Liver (tissue), 9 donors: Measurements from ENCODE around the gene RHOT2. TPM values are rescaled to one million over a fixed set of nuclear protein-coding genes. Genes with fewer than 3 reads are reported as not detected.

Source experiments
- DNase-seq: peaks from one replicate; pipeline ENCODE4 v3.0.0-alpha.2; 2017; ENCODE audit warnings: low spot score
- H3K27ac ChIP-seq, 2 donors: one replicate each; pipeline ENCODE4 v1.7.0; 2013; ENCODE audit warnings: inconsistent platforms in 2 of 2, low read length in 2 of 2, control low read depth in 1 of 2, low read depth in 1 of 2, mild to moderate bottlenecking in 1 of 2
- H3K27me3 ChIP-seq, 4 donors: one replicate each; pipeline versions ENCODE4 v1.6.1 to v1.7.0; 2013; ENCODE audit warnings: low read length in 3 of 4, inconsistent platforms in 1 of 4, mild to moderate bottlenecking in 1 of 4, moderate library complexity in 1 of 4; ENCODE audit not compliant: control insufficient read depth in 4 of 4, insufficient read depth in 4 of 4
- H3K36me3 ChIP-seq, 4 donors: one replicate each; pipeline versions ENCODE4 v1.6.1 to v1.7.0; 2013; ENCODE audit warnings: low read length in 3 of 4, mild to moderate bottlenecking in 3 of 4, low read depth in 1 of 4, moderate library complexity in 1 of 4; ENCODE audit not compliant: control insufficient read depth in 4 of 4, insufficient read depth in 3 of 4
- H3K4me1 ChIP-seq, 4 donors: one replicate each; pipeline versions ENCODE4 v1.6.1 to v1.7.0; 2013; ENCODE audit warnings: low read length in 3 of 4, mild to moderate bottlenecking in 3 of 4, moderate library complexity in 1 of 4; ENCODE audit not compliant: control insufficient read depth in 4 of 4, insufficient read depth in 4 of 4
- H3K4me3 ChIP-seq, 3 donors: one replicate each; pipeline versions ENCODE4 v1.6.1 to v1.7.0; 2013; ENCODE audit warnings: low read length in 3 of 3, control low read depth in 1 of 3, low read depth in 1 of 3, mild to moderate bottlenecking in 1 of 3
- H3K9ac ChIP-seq, 2 donors: one replicate each; pipeline ENCODE4 v1.7.0; 2013; ENCODE audit warnings: low read length in 2 of 2, mild to moderate bottlenecking in 2 of 2, moderate library complexity in 2 of 2, control low read depth in 1 of 2, low read depth in 1 of 2
- H3K9me3 ChIP-seq, 4 donors: one replicate each; pipeline versions ENCODE4 v1.6.1 to v1.7.0; 2013; ENCODE audit warnings: low read length in 3 of 4; ENCODE audit not compliant: control insufficient read depth in 4 of 4
- EGR1 ChIP-seq, 2 donors: IDR thresholded peaks; 2 replicates each; pipeline ENCODE4 v1.6.1; 2016 to 2018; ENCODE audit warnings: antibody characterized with exemption in 2 of 2, low read depth in 2 of 2
- FOXA1 ChIP-seq: IDR thresholded peaks from 2 replicates; pipeline ENCODE4 v1.6.1; 2016; ENCODE audit warnings: antibody characterized with exemption
- FOXA2 ChIP-seq: IDR thresholded peaks from 2 replicates; pipeline ENCODE4 v1.6.1; 2016; ENCODE audit warnings: antibody characterized with exemption
- HNF4A ChIP-seq, 2 donors: conservative IDR thresholded peaks; 2 replicates each; pipeline ENCODE4 v1.6.1; 2016; ENCODE audit warnings: antibody characterized with exemption in 2 of 2, mild to moderate bottlenecking in 2 of 2
- HNF4G ChIP-seq: IDR thresholded peaks from 2 replicates; pipeline ENCODE4 v1.6.1; 2016; ENCODE audit warnings: antibody characterized with exemption
- JUND ChIP-seq, 2 donors: IDR thresholded peaks; 2 replicates each; pipeline ENCODE4 v1.6.1; 2016; ENCODE audit warnings: antibody characterized with exemption in 2 of 2
- NR2F2 ChIP-seq: IDR thresholded peaks from 2 replicates; pipeline ENCODE4 v1.6.1; 2016; ENCODE audit warnings: antibody characterized with exemption
- SP1 ChIP-seq: IDR thresholded peaks from 2 replicates; pipeline ENCODE4 v1.6.1; 2018; ENCODE audit warnings: antibody characterized with exemption, mild to moderate bottlenecking
- TAF1 ChIP-seq: conservative IDR thresholded peaks from 2 replicates; pipeline ENCODE4 v1.6.1; 2016; ENCODE audit warnings: antibody characterized with exemption, mild to moderate bottlenecking
- YY1 ChIP-seq: IDR thresholded peaks from 2 replicates; pipeline ENCODE4 v1.6.1; 2016; ENCODE audit warnings: antibody characterized with exemption, mild to moderate bottlenecking
- WGBS: extraction: QIAGEN DNeasy Blood & Tissue Kit; methylation state at CpG from one replicate; pipeline ENCODE4 v1.1.7; 2013; 5-methylcytosine and 5-hydroxymethylcytosine counted together
- polyA plus RNA-seq, 2 donors: library from polyadenylated mRNA; stranded (reverse) in 1 of 2; unstranded in 1 of 2; fragments of 200-250 nt in 1 of 2; fragments of >200 nt in 1 of 2; fragmentation: Nextera tagmentation in 1 of 2; extraction: Ambion mirVana in 1 of 2; gene quantifications; one replicate each; pipeline versions ENCODE4 v1.2.1 to v1.2.3, GENCODE V29; 2013 to 2015
- total RNA-seq, 2 donors: library from RNA; depleted of rRNA; stranded (reverse); fragments of >200 nt; gene quantifications; one replicate each; pipeline ENCODE4 v1.2.3, GENCODE V29; 2014
- TF ChIP-seq, protein P1 (sequence below): IDR thresholded peaks from 2 replicates; pipeline ENCODE4 v1.6.1; 2016; ENCODE audit warnings: antibody characterized with exemption
- TF ChIP-seq, protein P2 (sequence below): IDR thresholded peaks from 2 replicates; pipeline ENCODE4 v1.6.1; 2016; ENCODE audit warnings: antibody characterized with exemption, mild to moderate bottlenecking
- TF ChIP-seq, protein P3 (sequence below): IDR thresholded peaks from 2 replicates; pipeline ENCODE4 v1.6.1; 2016; ENCODE audit warnings: antibody characterized with exemption
- TF ChIP-seq, protein P4 (sequence below): IDR thresholded peaks from 2 replicates; pipeline ENCODE4 v1.6.1; 2016; ENCODE audit warnings: antibody characterized with exemption
- TF ChIP-seq, protein P5 (sequence below): fragments of 150-350 bp; IDR thresholded peaks from 2 replicates; pipeline ENCODE4 v1.5.1; 2017; ENCODE audit warnings: improper control_type of control experiment, low read depth, low read length; ENCODE audit not compliant: missing input control
- donor health status: healthy.
- donor health status: healthy.
- donor health status: healthy.
- donor health status: healthy.
- donor health status: healthy.

RHOT2 gene
- total and polyA plus RNA-seq, 4 donors = 20.8 to 37.9 (median 34.3) TPM

DNA sequence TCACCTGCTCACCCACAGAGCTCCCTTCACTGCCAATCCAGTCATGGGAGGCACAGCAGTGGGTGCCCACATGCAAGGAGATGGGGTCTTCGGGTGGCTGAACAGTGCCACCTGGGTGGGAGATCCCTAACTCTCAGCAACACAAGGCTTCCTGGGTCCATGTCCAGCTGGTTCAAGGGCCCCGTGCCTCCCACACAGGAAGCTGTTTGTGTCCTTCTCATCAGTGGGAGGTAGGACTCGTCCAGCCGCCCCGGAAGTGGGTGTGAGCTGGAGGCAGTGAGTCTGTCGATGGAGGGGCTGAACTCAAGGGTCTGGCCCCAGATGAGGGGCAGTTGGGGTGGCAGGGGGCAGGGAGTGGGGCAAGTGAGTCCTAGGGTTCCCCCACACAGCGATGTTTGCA is 36.1 kb downstream of the RHOT2 start:
- Histone ChIP-seq H3K36me3 (no peaks in the 10 kb centered on the region), H3K9ac (no peak overlapping the region), H3K27me3 (peaks cover 3 to 21% (median 12%) of the 10 kb centered on the region in 4 donors), H3K4me1 (peaks cover 0 to 3% (median 0%) of the 10 kb centered on the region in 4 donors), H3K4me3 (no peak overlapping the region), H3K9me3 (no peaks in the 10 kb centered on the region), H3K27ac (no peak overlapping the region)
- TF ChIP-seq SP1 (no peak), YY1 (no peak), JUND (IDR thresholded peaks at IDR 0.05) (no peak)
- 67% methylated on average over 7 of the region's 7 CpGs for WGBS
- DNase-seq = no peak

DNA sequence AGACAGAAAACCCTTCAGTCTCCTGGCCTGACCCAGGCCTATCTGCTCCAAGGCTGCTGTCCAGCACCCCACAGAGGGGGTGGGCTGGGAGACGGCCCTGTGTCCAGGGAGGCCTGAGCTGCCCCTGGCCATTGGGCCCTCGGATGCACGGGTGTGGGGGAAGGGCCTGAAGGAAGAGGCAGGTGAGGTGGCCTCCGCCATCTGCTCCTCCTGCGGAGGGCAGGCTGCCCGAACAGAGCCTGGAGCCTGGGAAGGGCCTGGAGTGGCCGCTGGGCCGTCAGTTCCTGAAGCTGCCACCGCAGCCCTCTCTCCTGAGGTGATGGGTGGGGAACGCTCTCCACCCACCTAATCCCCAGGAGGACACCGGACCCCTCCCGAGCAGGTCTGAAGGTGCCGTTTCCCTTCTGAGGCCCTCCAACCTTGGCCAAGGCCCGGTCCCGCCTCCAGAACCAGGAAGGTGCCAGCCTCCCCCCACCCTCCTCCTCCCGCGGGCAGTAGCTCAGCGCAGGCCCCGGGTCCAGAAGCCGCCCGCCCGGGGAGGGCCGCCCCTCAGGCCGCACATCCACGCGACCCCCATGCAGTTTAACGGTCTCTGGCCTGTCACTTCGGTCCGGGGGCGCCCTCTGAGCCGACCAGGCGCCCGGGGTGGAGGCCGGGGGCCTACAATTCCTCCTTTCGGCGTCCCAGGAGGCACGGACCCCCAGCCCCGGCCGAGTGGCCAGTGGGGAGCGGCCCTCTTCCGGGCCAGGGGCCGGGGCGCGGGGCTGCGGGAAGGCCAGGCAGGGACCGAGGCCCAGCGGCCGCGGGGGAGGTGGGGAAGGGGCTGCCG is 36.8 kb downstream of the RHOT2 start:
- 15% methylated on average over 50 of the region's 50 CpGs for WGBS
- no peak for DNase-seq
- Histone ChIP-seq H3K36me3 (no peaks in the 10 kb centered on the region), H3K4me3 (no peak overlapping the region), H3K4me1 (peaks cover 0 to 3% (median 0%) of the 10 kb centered on the region in 4 donors), H3K9ac (no peak overlapping the region), H3K9me3 (no peaks in the 10 kb centered on the region), H3K27ac (no peak overlapping the region), H3K27me3 (peaks cover 4 to 21% (median 12%) of the 10 kb centered on the region in 4 donors)
- no peak for TF ChIP-seq HNF4G
- TF ChIP-seq, protein P1, sequence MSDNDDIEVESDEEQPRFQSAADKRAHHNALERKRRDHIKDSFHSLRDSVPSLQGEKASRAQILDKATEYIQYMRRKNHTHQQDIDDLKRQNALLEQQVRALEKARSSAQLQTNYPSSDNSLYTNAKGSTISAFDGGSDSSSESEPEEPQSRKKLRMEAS = no peak

DNA sequence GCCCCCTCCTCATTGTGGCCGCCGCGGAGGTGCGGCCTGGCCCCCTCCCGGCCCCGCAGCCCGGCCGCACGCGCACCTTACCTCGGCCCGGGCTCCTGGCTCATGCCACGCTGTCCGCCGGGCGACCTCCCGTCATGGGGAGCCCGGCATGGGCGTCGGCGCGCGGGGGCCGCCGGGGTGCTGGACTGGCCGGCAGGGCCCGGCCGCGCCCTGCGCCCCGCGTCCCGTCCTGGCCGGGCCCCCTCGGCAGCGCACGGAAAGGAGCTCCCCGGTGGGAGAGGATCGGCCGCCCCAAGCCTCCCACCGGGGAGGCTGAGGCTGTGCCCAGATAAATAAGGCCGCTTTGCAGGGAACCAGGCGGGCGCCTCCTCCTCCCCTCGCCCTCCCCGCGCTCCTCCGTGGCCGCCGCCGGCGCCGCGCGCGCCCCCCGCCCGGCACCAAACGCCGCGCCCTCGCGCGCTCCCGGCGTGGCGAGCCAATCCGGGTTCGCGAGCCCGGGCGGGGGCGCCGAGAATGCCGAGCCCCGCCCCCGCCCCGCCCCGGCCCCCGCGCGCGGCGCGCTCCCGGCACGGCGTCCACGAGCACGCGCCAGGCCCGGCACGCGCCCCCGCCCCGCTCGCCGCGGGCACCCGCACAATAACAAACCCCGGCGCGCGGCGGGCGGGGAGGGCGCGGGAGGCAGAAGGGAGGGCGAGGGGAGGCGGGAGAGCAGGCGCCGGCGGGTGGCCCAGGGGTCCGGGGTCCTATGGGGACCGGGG is 37.7 kb downstream of the RHOT2 start, which contains the start of gene FBXL16:
FBXL16 (minus strand) TSS at position 371 of the 758 bp plus-strand sequence. CDS start 8,396 bp downstream, outside the sequence.
- TF ChIP-seq, protein P2, sequence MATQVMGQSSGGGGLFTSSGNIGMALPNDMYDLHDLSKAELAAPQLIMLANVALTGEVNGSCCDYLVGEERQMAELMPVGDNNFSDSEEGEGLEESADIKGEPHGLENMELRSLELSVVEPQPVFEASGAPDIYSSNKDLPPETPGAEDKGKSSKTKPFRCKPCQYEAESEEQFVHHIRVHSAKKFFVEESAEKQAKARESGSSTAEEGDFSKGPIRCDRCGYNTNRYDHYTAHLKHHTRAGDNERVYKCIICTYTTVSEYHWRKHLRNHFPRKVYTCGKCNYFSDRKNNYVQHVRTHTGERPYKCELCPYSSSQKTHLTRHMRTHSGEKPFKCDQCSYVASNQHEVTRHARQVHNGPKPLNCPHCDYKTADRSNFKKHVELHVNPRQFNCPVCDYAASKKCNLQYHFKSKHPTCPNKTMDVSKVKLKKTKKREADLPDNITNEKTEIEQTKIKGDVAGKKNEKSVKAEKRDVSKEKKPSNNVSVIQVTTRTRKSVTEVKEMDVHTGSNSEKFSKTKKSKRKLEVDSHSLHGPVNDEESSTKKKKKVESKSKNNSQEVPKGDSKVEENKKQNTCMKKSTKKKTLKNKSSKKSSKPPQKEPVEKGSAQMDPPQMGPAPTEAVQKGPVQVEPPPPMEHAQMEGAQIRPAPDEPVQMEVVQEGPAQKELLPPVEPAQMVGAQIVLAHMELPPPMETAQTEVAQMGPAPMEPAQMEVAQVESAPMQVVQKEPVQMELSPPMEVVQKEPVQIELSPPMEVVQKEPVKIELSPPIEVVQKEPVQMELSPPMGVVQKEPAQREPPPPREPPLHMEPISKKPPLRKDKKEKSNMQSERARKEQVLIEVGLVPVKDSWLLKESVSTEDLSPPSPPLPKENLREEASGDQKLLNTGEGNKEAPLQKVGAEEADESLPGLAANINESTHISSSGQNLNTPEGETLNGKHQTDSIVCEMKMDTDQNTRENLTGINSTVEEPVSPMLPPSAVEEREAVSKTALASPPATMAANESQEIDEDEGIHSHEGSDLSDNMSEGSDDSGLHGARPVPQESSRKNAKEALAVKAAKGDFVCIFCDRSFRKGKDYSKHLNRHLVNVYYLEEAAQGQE = no peak
- TF ChIP-seq, protein P3, sequence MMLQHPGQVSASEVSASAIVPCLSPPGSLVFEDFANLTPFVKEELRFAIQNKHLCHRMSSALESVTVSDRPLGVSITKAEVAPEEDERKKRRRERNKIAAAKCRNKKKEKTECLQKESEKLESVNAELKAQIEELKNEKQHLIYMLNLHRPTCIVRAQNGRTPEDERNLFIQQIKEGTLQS = no peak
- TF ChIP-seq, protein P4, sequence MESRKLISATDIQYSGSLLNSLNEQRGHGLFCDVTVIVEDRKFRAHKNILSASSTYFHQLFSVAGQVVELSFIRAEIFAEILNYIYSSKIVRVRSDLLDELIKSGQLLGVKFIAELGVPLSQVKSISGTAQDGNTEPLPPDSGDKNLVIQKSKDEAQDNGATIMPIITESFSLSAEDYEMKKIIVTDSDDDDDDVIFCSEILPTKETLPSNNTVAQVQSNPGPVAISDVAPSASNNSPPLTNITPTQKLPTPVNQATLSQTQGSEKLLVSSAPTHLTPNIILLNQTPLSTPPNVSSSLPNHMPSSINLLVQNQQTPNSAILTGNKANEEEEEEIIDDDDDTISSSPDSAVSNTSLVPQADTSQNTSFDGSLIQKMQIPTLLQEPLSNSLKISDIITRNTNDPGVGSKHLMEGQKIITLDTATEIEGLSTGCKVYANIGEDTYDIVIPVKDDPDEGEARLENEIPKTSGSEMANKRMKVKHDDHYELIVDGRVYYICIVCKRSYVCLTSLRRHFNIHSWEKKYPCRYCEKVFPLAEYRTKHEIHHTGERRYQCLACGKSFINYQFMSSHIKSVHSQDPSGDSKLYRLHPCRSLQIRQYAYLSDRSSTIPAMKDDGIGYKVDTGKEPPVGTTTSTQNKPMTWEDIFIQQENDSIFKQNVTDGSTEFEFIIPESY = no peak
- TF ChIP-seq, protein P1 = no peak
- TF ChIP-seq JUND (IDR thresholded peaks at IDR 0.05) = no peak
- TF ChIP-seq TAF1 = no peak
- no peak for TF ChIP-seq FOXA1
- TF ChIP-seq YY1 = no peak
- no peak for TF ChIP-seq SP1
- no peak for TF ChIP-seq FOXA2
- TF ChIP-seq EGR1 (IDR thresholded peaks at IDR 0.05; ENCODE audit: low read depth in 2 of 2) = no peak
- TF ChIP-seq NR2F2 = no peak
- TF ChIP-seq HNF4A (conservative IDR thresholded peaks at IDR 0.05) = no peak
- TF ChIP-seq, protein P5, sequence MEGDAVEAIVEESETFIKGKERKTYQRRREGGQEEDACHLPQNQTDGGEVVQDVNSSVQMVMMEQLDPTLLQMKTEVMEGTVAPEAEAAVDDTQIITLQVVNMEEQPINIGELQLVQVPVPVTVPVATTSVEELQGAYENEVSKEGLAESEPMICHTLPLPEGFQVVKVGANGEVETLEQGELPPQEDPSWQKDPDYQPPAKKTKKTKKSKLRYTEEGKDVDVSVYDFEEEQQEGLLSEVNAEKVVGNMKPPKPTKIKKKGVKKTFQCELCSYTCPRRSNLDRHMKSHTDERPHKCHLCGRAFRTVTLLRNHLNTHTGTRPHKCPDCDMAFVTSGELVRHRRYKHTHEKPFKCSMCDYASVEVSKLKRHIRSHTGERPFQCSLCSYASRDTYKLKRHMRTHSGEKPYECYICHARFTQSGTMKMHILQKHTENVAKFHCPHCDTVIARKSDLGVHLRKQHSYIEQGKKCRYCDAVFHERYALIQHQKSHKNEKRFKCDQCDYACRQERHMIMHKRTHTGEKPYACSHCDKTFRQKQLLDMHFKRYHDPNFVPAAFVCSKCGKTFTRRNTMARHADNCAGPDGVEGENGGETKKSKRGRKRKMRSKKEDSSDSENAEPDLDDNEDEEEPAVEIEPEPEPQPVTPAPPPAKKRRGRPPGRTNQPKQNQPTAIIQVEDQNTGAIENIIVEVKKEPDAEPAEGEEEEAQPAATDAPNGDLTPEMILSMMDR = no peak
- TF ChIP-seq HNF4G = no peak
- no peak within 1 kb of the TSS for H3K9ac ChIP-seq
- no peak within 1 kb of the TSS for H3K27ac ChIP-seq
- 2% methylated on average over 115 of the region's 115 CpGs for WGBS
- H3K36me3 ChIP-seq = no peaks in the 10 kb centered on the region
- H3K4me3 ChIP-seq = peak within 1 kb of the TSS in 1 of 3 donors; percentile 15
- no peak for DNase-seq
- peaks cover 4 to 17% (median 13%) of the 10 kb centered on the region in 4 donors for H3K27me3 ChIP-seq
- no peaks in the 10 kb centered on the region for H3K9me3 ChIP-seq
- H3K4me1 ChIP-seq = peaks cover 0 to 3% (median 0%) of the 10 kb centered on the region in 4 donors
